Activated T-helper 17 cell treated with anti-CD3 and anti-CD28 coated beads, Interleukin-2, amount 50 U/mL, for 72 hours (primary cell): ENCODE results near the gene P2RX4. TPM values are rescaled to one million over a fixed set of nuclear protein-coding genes. Genes with fewer than 3 reads are reported as not detected.

Experiments used
- ATAC-seq: fragments of 150-1000 bp; cut with Tn5 transposase; replicated peaks from 2 replicates; pipeline ENCODE4 v1.10.0; 2021; ENCODE audit warnings: mild to moderate bottlenecking, moderate library complexity
- H3K27ac Mint-ChIP-seq: one replicate; pipeline ENCODE4 v1.8.0; 2022; ENCODE audit warnings: mixed read lengths
- H3K27me3 Mint-ChIP-seq: one replicate; pipeline ENCODE4 v1.8.0; 2022; ENCODE audit warnings: mixed read lengths
- H3K36me3 Mint-ChIP-seq: one replicate; pipeline ENCODE4 v1.8.0; 2022; ENCODE audit warnings: low read depth, mild to moderate bottlenecking, mixed read lengths
- H3K4me1 Mint-ChIP-seq: one replicate; pipeline ENCODE4 v1.8.0; 2022; ENCODE audit warnings: mixed read lengths
- H3K4me3 Mint-ChIP-seq: one replicate; pipeline ENCODE4 v1.8.0; 2022; ENCODE audit warnings: mild to moderate bottlenecking, mixed read lengths
- H3K9me3 Mint-ChIP-seq: one replicate; pipeline ENCODE4 v1.8.0; 2022; ENCODE audit warnings: mixed read lengths
- total RNA-seq, 2 donors: library from RNA; stranded (reverse); gene quantifications; one replicate each; pipeline ENCODE4 v1.2.3, GENCODE V29; 2022

The P2RX4 gene
- total RNA-seq, 2 donors from 2014 or later, result 31.6 to 45.3 TPM

- Mint-ChIP-seq H3K27ac (peak overlapping the region; percentile 94), H3K4me1 (peaks cover 10% of the 10 kb centered on the region), H3K9me3 (no peaks in the 10 kb centered on the region), H3K4me3 (no peak overlapping the region), H3K36me3 (peaks cover 47% of the 10 kb centered on the region), H3K27me3 (no peaks in the 10 kb centered on the region)
- no peak for ATAC-seq
These were observed 28.8 kb downstream of the P2RX4 start for GRCh38 chr12:121238604-121239350.

DNA sequence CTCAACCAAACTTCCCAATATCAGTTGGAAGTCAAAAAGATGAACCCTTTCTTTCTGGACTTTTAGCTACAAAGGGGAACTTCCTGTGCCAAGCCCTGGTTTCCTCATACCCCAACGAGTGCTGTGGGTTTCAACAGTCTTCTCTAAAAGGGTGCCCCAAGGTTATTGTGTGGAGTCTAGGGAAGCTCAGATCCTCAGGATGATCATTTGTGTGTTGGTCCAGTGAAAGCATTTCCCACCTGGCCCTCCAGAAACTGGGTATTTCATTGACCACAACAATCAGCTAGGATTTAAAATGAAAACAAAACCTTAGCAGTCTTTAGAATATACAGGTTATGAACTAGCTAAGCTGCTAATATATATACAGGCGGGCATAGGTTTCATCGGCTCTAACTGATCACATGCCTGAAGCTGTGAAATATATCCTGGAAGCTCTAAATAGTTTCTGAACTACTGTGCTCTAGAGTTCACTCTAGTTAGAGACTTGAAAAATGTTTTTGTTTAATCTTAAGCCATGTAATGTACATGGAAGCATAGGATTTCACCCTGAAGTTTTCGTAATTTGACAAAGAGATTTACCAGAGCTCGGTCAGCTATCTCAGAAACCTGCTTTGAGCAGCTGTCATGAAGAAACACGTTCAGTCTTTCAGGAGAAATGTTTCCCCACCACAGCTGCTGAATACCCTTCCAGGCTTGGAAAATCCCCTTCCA is 29.6 kb downstream of the P2RX4 start:
- peak overlapping the region; percentile 80 for H3K4me3 Mint-ChIP-seq
- H3K27me3 Mint-ChIP-seq, result no peaks in the 10 kb centered on the region

GRCh38 chr12:121240062-121240420 is 30.1 kb downstream of the P2RX4 start:
- ATAC-seq, result no peak
- no peaks in the 10 kb centered on the region for H3K9me3 Mint-ChIP-seq
- H3K27me3 Mint-ChIP-seq, result no peaks in the 10 kb centered on the region
- peak overlapping the region; percentile 94 for H3K27ac Mint-ChIP-seq
- H3K4me3 Mint-ChIP-seq, result peak overlapping the region; percentile 80
- peaks cover 37% of the 10 kb centered on the region for H3K36me3 Mint-ChIP-seq
- H3K4me1 Mint-ChIP-seq, result peaks cover 10% of the 10 kb centered on the region

More for the DNA sequence above, 29.6 kb downstream of the P2RX4 start:
- no peak for ATAC-seq
- no peaks in the 10 kb centered on the region for H3K9me3 Mint-ChIP-seq
- H3K36me3 Mint-ChIP-seq, result peaks cover 42% of the 10 kb centered on the region
- peaks cover 10% of the 10 kb centered on the region for H3K4me1 Mint-ChIP-seq
- peak overlapping the region; percentile 94 for H3K27ac Mint-ChIP-seq

DNA sequence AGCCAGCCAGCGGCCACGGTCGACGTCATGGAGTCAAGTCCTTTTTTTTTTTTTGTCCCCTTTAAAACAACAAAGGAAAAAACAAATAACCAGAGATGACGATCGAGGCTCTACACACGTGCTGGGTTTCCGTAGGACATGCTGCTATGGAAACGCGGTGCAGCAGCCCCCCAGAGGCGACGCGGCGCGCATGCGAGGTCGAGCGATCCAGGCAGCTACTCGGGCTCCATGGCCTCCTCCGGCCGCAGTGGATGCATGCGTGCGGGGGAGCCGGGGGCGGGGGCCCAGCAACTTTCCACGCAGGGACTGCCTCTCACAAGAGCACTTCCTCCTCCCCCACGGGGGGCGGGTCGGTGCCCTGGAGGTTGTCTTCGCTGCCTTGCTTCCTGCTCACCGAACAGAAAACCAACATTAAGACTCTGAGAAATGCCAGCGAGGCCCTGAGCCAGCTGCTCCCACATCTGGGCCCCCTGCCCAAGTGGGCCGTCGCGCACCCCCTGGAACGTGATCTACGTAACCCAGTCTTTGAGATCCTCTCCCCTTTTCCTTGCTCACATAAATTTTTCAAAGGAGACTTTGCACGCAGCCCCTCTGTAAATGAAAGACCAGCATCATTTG is 30.7 kb downstream of the P2RX4 start:
- Mint-ChIP-seq H3K36me3 (peaks cover 32% of the 10 kb centered on the region), H3K27me3 (no peaks in the 10 kb centered on the region), H3K4me3 (peak overlapping the region; percentile 80), H3K9me3 (no peaks in the 10 kb centered on the region), H3K4me1 (peaks cover 10% of the 10 kb centered on the region), H3K27ac (peak overlapping the region; percentile 94)
- ATAC-seq, result peak; percentile 80

GRCh38 chr12:121241156-121241970 is 31.4 kb downstream of the P2RX4 start:
- peaks cover 10% of the 10 kb centered on the region for H3K4me1 Mint-ChIP-seq
- peaks cover 26% of the 10 kb centered on the region for H3K36me3 Mint-ChIP-seq
- ATAC-seq, result no peak
- peak overlapping the region; percentile 80 for H3K4me3 Mint-ChIP-seq
- no peaks in the 10 kb centered on the region for H3K27me3 Mint-ChIP-seq
- H3K27ac Mint-ChIP-seq, result peak overlapping the region; percentile 94
- H3K9me3 Mint-ChIP-seq, result no peaks in the 10 kb centered on the region

DNA sequence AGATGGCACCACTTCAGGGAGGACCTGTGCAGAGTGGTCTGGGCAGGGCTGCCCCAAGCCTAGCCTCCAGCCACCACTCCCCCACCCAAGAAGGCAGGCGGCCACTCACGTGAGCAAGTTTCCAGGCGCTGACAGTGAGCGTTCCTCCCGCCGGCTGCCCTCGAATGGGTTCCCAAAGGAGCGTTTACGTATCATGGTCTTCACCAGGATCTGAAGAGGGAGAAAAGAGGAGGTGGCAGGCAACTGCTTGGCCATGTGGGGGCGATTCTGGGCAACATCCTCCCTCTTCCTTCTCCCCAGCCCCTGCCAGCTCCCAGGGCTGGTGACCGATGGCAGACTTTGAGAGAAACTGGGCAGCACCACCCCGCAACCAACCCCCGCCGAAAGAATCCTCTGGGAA is 35.1 kb downstream of the P2RX4 start:
- no peaks in the 10 kb centered on the region for H3K9me3 Mint-ChIP-seq
- H3K4me1 Mint-ChIP-seq, result peaks cover 10% of the 10 kb centered on the region
- no peak overlapping the region for H3K27ac Mint-ChIP-seq
- no peaks in the 10 kb centered on the region for H3K27me3 Mint-ChIP-seq
- H3K4me3 Mint-ChIP-seq, result no peak overlapping the region
- peaks cover 34% of the 10 kb centered on the region for H3K36me3 Mint-ChIP-seq
- ATAC-seq, result no peak

- Mint-ChIP-seq H3K4me1 (peaks cover 7% of the 10 kb centered on the region), H3K9me3 (no peaks in the 10 kb centered on the region), H3K4me3 (no peak overlapping the region), H3K36me3 (peaks cover 35% of the 10 kb centered on the region), H3K27ac (no peak overlapping the region), H3K27me3 (no peaks in the 10 kb centered on the region)
- ATAC-seq, result no peak
These were observed 36.0 kb downstream of the P2RX4 start for GRCh38 chr12:121245951-121246350.

GRCh38 chr12:121246893-121247557 is 37.1 kb downstream of the P2RX4 start:
- no peaks in the 10 kb centered on the region for H3K9me3 Mint-ChIP-seq
- H3K36me3 Mint-ChIP-seq, result peaks cover 43% of the 10 kb centered on the region
- no peaks in the 10 kb centered on the region for H3K27me3 Mint-ChIP-seq
- no peaks in the 10 kb centered on the region for H3K4me1 Mint-ChIP-seq
- ATAC-seq, result no peak
- H3K4me3 Mint-ChIP-seq, result no peak overlapping the region
- peak overlapping the region; percentile 62 for H3K27ac Mint-ChIP-seq

DNA sequence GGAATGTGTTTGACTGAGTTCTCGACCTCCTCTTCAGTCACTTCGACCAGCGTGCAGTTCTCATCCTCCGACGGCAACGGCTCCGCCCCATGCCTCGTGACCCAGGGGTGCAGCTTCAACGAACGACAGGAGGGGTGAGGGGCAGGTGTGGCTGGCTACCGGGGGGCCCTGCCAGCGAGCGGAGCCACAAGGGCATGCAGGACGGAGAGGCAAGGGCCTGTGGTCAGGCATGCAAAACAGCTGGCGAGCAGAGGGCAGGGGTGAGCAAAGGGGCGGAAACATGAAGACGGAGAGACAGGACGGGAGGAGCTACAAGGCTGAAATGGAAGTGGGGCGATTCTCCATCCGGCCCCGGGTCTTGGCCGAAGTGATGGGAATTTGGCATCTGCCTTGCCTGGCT is 38.7 kb downstream of the P2RX4 start:
- no peaks in the 10 kb centered on the region for H3K27me3 Mint-ChIP-seq
- H3K36me3 Mint-ChIP-seq, result peaks cover 58% of the 10 kb centered on the region
- H3K4me3 Mint-ChIP-seq, result no peak overlapping the region
- ATAC-seq, result no peak
- no peak overlapping the region for H3K27ac Mint-ChIP-seq
- H3K4me1 Mint-ChIP-seq, result peaks cover 8% of the 10 kb centered on the region
- H3K9me3 Mint-ChIP-seq, result peaks cover 3% of the 10 kb centered on the region

- no peak for ATAC-seq
- no peak overlapping the region for H3K27ac Mint-ChIP-seq
- peaks cover 8% of the 10 kb centered on the region for H3K4me1 Mint-ChIP-seq
- H3K9me3 Mint-ChIP-seq, result peaks cover 3% of the 10 kb centered on the region
- peaks cover 71% of the 10 kb centered on the region for H3K36me3 Mint-ChIP-seq
- no peaks in the 10 kb centered on the region for H3K27me3 Mint-ChIP-seq
- no peak overlapping the region for H3K4me3 Mint-ChIP-seq
These were observed 40.4 kb downstream of the P2RX4 start for GRCh38 chr12:121250359-121250758.

GRCh38 chr12:121251838-121252237 is 41.9 kb downstream of the P2RX4 start:
- peaks cover 8% of the 10 kb centered on the region for H3K4me1 Mint-ChIP-seq
- peaks cover 3% of the 10 kb centered on the region for H3K9me3 Mint-ChIP-seq
- no peak overlapping the region for H3K27ac Mint-ChIP-seq
- no peak for ATAC-seq
- peaks cover 85% of the 10 kb centered on the region for H3K36me3 Mint-ChIP-seq
- H3K27me3 Mint-ChIP-seq, result no peaks in the 10 kb centered on the region
- no peak overlapping the region for H3K4me3 Mint-ChIP-seq

GRCh38 chr12:121252712-121253345 is 42.9 kb downstream of the P2RX4 start:
- Mint-ChIP-seq H3K4me1 (peaks cover 8% of the 10 kb centered on the region), H3K4me3 (no peak overlapping the region), H3K36me3 (peaks cover 87% of the 10 kb centered on the region), H3K27ac (peak overlapping the region; percentile 76), H3K9me3 (peaks cover 3% of the 10 kb centered on the region), H3K27me3 (no peaks in the 10 kb centered on the region)
- ATAC-seq, result peak; percentile 59

GRCh38 chr12:121253638-121254335 is 43.9 kb downstream of the P2RX4 start:
- H3K4me1 Mint-ChIP-seq, result peaks cover 8% of the 10 kb centered on the region
- peak overlapping the region; percentile 25 for H3K27ac Mint-ChIP-seq
- no peak for ATAC-seq
- H3K4me3 Mint-ChIP-seq, result no peak overlapping the region
- no peaks in the 10 kb centered on the region for H3K27me3 Mint-ChIP-seq
- peaks cover 87% of the 10 kb centered on the region for H3K36me3 Mint-ChIP-seq
- H3K9me3 Mint-ChIP-seq, result peaks cover 3% of the 10 kb centered on the region
